GM12878 (cell line): Measurements from ENCODE around the gene MEF2D. TPM values are rescaled to one million over a fixed set of nuclear protein-coding genes. Genes with fewer than 3 reads are reported as not detected.

Experiments
- ATAC-seq: fragments of 200-7000 bp; cut with Tn5 transposase; 3 replicates; pipeline ENCODE4 v1.9.1; 2020; ENCODE audit warnings: mild to moderate bottlenecking, moderate library complexity
- BruUV-seq: library from RNA; stranded (reverse); fragments of 400-500 nt; replicated peaks from 2 replicates; lab custom pipeline; 2021; lab: Mats Ljungman, UMichigan
- CTCF ChIA-PET: fragments of 300-600 bp; sonication (Branson Sonifier 250); formaldehyde crosslinking; extraction: SDS; loops from one replicate; lab custom pipeline; 2021; ENCODE audit warnings: inconsistent platforms; lab: Yijun Ruan, JAX
- POLR2A ChIA-PET: fragments of 350-600 bp; formaldehyde crosslinking; extraction: SDS; loops from one replicate; lab custom pipeline; 2021; ENCODE audit warnings: inconsistent platforms; lab: Charles Lee
- RAD21 ChIA-PET: fragments of 300-600 bp; sonication (Branson Sonifier 250); formaldehyde crosslinking; loops from one replicate; lab custom pipeline; 2023; ENCODE audit warnings: antibody characterized with exemption; ENCODE audit not compliant: unreplicated experiment; lab: Charles Lee
- SMC1A ChIA-PET: fragments of 300-600 bp; sonication (Branson Sonifier 250); formaldehyde crosslinking; loops from one replicate; lab custom pipeline; 2023; ENCODE audit not compliant: unreplicated experiment, uncharacterized antibody; lab: Charles Lee
- DNase-seq: peaks from one replicate; pipeline ENCODE4 v3.0.0-alpha.2; 2011; ENCODE audit warnings: low read depth, low spot score
- FAIRE-seq: peaks from 3 replicates; lab custom pipeline; 2011; peaks lifted over from hg19 to GRCh38; lab: Jason Lieb, UNC
- H2AFZ ChIP-seq: 2 replicates; pipeline ENCODE4 v1.6.0; 2011; ENCODE audit warnings: low read depth, low read length, control low read depth; ENCODE audit not compliant: control insufficient read depth
- H3K27ac ChIP-seq: 2 replicates; pipeline ENCODE4 v1.5.1; 2011; ENCODE audit warnings: control low read depth; ENCODE audit not compliant: control insufficient read depth, insufficient read depth
- H3K27me3 ChIP-seq, 2 experiments: replicated peaks in 1 of 2; 2 replicates each; pipeline versions ENCODE4 v1.6.0 to v1.6.1; 2011; ENCODE audit warnings: low read length in 1 of 2; ENCODE audit not compliant: control insufficient read depth in 2 of 2, insufficient read depth in 2 of 2
- H3K36me3 ChIP-seq, 2 experiments: 2 replicates each; pipeline ENCODE4 v1.5.1; 2011; ENCODE audit warnings: low read length in 1 of 2; ENCODE audit not compliant: control insufficient read depth in 2 of 2, insufficient read depth in 2 of 2
- H3K4me1 ChIP-seq: 2 replicates; pipeline ENCODE4 v1.6.1; 2011; ENCODE audit warnings: mild to moderate bottlenecking, low read length, moderate library complexity, mixed read lengths; ENCODE audit not compliant: control insufficient read depth, insufficient read depth
- H3K4me2 ChIP-seq: 2 replicates; pipeline ENCODE4 v1.6.0; 2011; ENCODE audit warnings: control low read depth; ENCODE audit not compliant: control insufficient read depth, insufficient read depth
- H3K4me3 ChIP-seq: fragments of 200-600 bp; sonication (generic); 2 replicates; pipeline ENCODE4 v1.5.1; 2016
- H3K79me2 ChIP-seq: 2 replicates; pipeline ENCODE4 v1.6.0; 2011; ENCODE audit warnings: low read length; ENCODE audit not compliant: control insufficient read depth, insufficient read depth
- H3K9ac ChIP-seq: 2 replicates; pipeline ENCODE4 v1.8.0; 2011; ENCODE audit warnings: low read length, control low read depth, mixed read lengths; ENCODE audit not compliant: control insufficient read depth, insufficient read depth
- H3K9me3 ChIP-seq: replicated peaks from 3 replicates; pipeline ENCODE4 v1.5.1; 2011; ENCODE audit warnings: mild to moderate bottlenecking, low read length; ENCODE audit not compliant: control insufficient read depth, insufficient read depth
- H4K20me1 ChIP-seq: 2 replicates; pipeline ENCODE4 v1.6.0; 2011; ENCODE audit not compliant: control insufficient read depth, insufficient read depth
- EGR1 ChIP-seq, 2 experiments: IDR thresholded peaks; 1 replicate in 1 of 2; 2 replicates in 1 of 2; pipeline ENCODE4 v1.6.1; 2011 to 2012; ENCODE audit warnings: low read depth in 2 of 2, low read length in 2 of 2, borderline replicate concordance in 1 of 2, mild to moderate bottlenecking in 1 of 2, moderate library complexity in 1 of 2
- IKZF1 ChIP-seq: fragments of 450-650 bp; conservative IDR thresholded peaks from 2 replicates; pipeline ENCODE4 v1.6.1; 2017; ENCODE audit warnings: antibody characterized with exemption, mild to moderate bottlenecking
- KAT2A ChIP-seq: conservative IDR thresholded peaks from 2 replicates; pipeline ENCODE4 v1.6.1; 2011; ENCODE audit warnings: low read depth, low read length; ENCODE audit not compliant: control insufficient read depth
- RELA ChIP-seq: fragments of 450-650 bp; IDR thresholded peaks from 2 replicates; pipeline ENCODE4 v1.8.0; 2014; ENCODE audit warnings: borderline replicate concordance; ENCODE audit not compliant: partially characterized antibody
- SUZ12 ChIP-seq: fragments of 200-600 bp; sonication (generic); IDR thresholded peaks from one replicate; pipeline ENCODE4 v1.6.1; 2018; ENCODE audit warnings: antibody characterized with exemption, mild to moderate bottlenecking; ENCODE audit not compliant: unreplicated experiment
- WGBS: methylation state at CpG from one replicate; pipeline ENCODE4 v1.1.6; 2016; ENCODE audit warnings: low lambda C conversion rate; ENCODE audit not compliant: insufficient replicate concordance, insufficient coverage; ENCODE audit errors: missing lambda C conversion rate; 5-methylcytosine and 5-hydroxymethylcytosine counted together
- in situ Hi-C: fragments of 300-500 bp; cut with MboI; formaldehyde crosslinking; loops from 9 replicates; pipeline ENCODE4 v1.14.3; 2018; ENCODE audit warnings: mixed read lengths
- intact Hi-C: fragments of 100-400 bp; cut with micrococcal nuclease; formaldehyde crosslinking; loops from one replicate; pipeline ENCODE4 v1.14.2; 2022; ENCODE audit not compliant: unreplicated experiment
- polyA plus RNA-seq, 11 experiments: library from polyadenylated mRNA; depleted of rRNA in 4 of 11; unstranded in 6 of 11; stranded (reverse) in 5 of 11; fragments of >200 nt; fragmentation: Nextera tagmentation in 4 of 11; fragmentation: Illumina TruSeq in 1 of 11; extraction: Ambion mirVana in 4 of 11; extraction: Trizol in 1 of 11; gene quantifications; 1 replicate in 1 of 11; 2 replicates in 10 of 11; pipeline versions ENCODE4 v1.2.1 to v1.2.3, GENCODE V29; 2011 to 2016; ENCODE audit warnings: inconsistent platforms in 2 of 11, missing spikeins in 2 of 11, low read depth in 1 of 11
- total RNA-seq, 4 experiments: library from RNA; depleted of rRNA in 3 of 4; stranded (reverse); fragments of >200 nt in 3 of 4; fragmentation: Illumina TruSeq in 1 of 4; extraction: Trizol in 1 of 4; gene quantifications; 2 replicates each; pipeline versions ENCODE4 v1.2.1 to v1.2.3, GENCODE V29; 2013 to 2021
- TF ChIP-seq, protein P1 (sequence below): fragments of 150-350 bp; IDR thresholded peaks from 2 replicates; pipeline ENCODE4 v1.6.1; 2014; ENCODE audit warnings: mild to moderate bottlenecking, low read depth, low read length
- TF ChIP-seq, protein P2 (sequence below): fragments of 450-650 bp; formaldehyde crosslinking; IDR thresholded peaks from 2 replicates; pipeline ENCODE4 v1.5.0; 2022; ENCODE audit warnings: mild to moderate bottlenecking, missing genetic modification characterization
- TF ChIP-seq, protein P3 (sequence below): fragments of 450-650 bp; conservative IDR thresholded peaks from 2 replicates; pipeline ENCODE4 v1.6.1; 2017; ENCODE audit warnings: mild to moderate bottlenecking, moderate library complexity

The MEF2D gene
- total and polyA plus RNA-seq, 10 of the 15 experiments (the other 5 are each of a cell fraction or from before 2014, with no cell fraction given) = 0.61 to 53.0 (median 15.2) TPM

DNA sequence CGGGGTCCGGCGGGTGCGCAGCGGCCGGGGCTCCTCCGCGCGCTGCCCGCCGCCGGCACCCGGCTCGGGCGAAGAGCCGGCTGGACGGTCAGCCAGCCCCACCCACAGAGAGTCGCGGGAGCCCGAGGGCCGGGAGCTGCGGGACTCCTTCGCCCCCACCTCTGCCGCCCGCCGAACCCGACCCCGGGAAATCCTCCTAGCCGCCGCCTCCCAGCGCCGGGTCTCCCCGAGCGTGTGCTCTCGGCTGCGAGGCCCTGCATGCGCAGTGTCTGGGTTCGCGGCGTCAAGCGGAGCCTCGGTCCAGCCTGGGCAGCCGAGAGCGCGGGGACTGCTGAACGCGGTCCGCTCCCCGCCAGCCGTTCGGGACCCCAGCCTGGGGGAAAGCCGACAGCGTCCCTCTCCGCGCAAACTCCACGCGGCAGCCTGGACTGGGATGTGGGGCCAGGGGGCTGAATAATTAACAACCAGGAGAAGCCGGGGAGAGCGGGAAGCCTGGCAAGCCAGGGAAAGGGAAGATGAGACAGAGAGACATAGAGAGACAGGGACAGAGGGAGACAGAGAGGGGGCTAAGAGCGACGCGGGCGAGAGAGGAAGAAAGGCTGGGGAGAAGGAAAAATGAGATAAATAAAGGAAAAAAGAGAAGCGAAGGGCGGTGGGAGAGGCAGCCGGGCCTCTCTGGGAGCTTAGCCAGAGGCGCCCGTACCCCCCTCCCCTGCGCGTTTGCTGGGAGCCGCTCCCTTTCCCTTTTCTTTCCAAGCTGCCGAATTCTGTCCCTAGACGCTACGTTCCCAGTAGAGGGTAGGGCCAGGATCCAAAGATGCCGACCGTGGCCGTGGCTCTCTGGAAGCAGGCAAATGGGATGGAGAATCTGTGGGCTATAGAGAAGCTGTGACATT is 64.2 kb downstream of the MEF2D start:
- Histone ChIP-seq H3K27ac (no peak overlapping the region), H3K4me1 (no peaks in the 10 kb centered on the region; the same call in none of the 2 replicates), H2AFZ (no peak overlapping the region), H3K36me3 (no peaks in the 10 kb centered on the region), H3K9me3 (no peaks in the 10 kb centered on the region), H3K79me2 (no peaks in the 10 kb centered on the region), H3K27me3 (peaks cover 36 to 67% of the 10 kb centered on the region in 2 experiments), H4K20me1 (no peaks in the 10 kb centered on the region; the same call in 1 of the 2 replicates), H3K4me3 (peak overlapping the region; percentile 48; the same call in 1 of the 2 replicates), H3K9ac (no peak overlapping the region), H3K4me2 (peak overlapping the region; percentile 32; the same call in 1 of the 2 replicates)
- ATAC-seq = no peak
- WGBS = 15% methylated on average over 64 of the region's 77 CpGs
- DNase-seq = no peak
- RAD21 ChIA-PET = interaction anchor here (2.1 kb wide), 1 partner anchor 50 kb away, joined by 6 read pairs; no protein-coding TSS in a partner anchor
- BruUV-seq = no TSS peak
- CTCF ChIA-PET = interaction anchor here (0.6 to 1.6 kb wide), 5 partner anchors 10 to 296 kb away, joined by 3 to 10 read pairs (median 5); no protein-coding TSS in a partner anchor
- POLR2A ChIA-PET = interaction anchor here (1.0 kb wide), 1 partner anchor 21 kb away, joined by 3 read pairs; no protein-coding TSS in a partner anchor
- intact Hi-C loops = no loop called here
- FAIRE-seq = no peak
- SMC1A ChIA-PET = interaction anchor here (0.9 kb wide), 1 partner anchor 50 kb away, joined by 3 read pairs; no protein-coding TSS in a partner anchor
- TF ChIP-seq, protein P1, sequence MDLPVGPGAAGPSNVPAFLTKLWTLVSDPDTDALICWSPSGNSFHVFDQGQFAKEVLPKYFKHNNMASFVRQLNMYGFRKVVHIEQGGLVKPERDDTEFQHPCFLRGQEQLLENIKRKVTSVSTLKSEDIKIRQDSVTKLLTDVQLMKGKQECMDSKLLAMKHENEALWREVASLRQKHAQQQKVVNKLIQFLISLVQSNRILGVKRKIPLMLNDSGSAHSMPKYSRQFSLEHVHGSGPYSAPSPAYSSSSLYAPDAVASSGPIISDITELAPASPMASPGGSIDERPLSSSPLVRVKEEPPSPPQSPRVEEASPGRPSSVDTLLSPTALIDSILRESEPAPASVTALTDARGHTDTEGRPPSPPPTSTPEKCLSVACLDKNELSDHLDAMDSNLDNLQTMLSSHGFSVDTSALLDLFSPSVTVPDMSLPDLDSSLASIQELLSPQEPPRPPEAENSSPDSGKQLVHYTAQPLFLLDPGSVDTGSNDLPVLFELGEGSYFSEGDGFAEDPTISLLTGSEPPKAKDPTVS = no peak
- TF ChIP-seq SUZ12 = peak; percentile 98
- TF ChIP-seq RELA = no peak
- no peak for TF ChIP-seq IKZF1
- no peak for TF ChIP-seq KAT2A
- TF ChIP-seq, protein P2, sequence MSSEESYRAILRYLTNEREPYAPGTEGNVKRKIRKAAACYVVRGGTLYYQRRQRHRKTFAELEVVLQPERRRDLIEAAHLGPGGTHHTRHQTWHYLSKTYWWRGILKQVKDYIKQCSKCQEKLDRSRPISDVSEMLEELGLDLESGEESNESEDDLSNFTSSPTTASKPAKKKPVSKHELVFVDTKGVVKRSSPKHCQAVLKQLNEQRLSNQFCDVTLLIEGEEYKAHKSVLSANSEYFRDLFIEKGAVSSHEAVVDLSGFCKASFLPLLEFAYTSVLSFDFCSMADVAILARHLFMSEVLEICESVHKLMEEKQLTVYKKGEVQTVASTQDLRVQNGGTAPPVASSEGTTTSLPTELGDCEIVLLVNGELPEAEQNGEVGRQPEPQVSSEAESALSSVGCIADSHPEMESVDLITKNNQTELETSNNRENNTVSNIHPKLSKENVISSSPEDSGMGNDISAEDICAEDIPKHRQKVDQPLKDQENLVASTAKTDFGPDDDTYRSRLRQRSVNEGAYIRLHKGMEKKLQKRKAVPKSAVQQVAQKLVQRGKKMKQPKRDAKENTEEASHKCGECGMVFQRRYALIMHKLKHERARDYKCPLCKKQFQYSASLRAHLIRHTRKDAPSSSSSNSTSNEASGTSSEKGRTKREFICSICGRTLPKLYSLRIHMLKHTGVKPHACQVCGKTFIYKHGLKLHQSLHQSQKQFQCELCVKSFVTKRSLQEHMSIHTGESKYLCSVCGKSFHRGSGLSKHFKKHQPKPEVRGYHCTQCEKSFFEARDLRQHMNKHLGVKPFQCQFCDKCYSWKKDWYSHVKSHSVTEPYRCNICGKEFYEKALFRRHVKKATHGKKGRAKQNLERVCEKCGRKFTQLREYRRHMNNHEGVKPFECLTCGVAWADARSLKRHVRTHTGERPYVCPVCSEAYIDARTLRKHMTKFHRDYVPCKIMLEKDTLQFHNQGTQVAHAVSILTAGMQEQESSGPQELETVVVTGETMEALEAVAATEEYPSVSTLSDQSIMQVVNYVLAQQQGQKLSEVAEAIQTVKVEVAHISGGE (CRISPR knock-in tag) = no peak
- no peak for TF ChIP-seq EGR1 (IDR thresholded peaks at IDR 0.05; ENCODE audit: borderline replicate concordance in 1 of 2, low read depth in 2 of 2, low read length in 2 of 2)
- TF ChIP-seq, protein P3, sequence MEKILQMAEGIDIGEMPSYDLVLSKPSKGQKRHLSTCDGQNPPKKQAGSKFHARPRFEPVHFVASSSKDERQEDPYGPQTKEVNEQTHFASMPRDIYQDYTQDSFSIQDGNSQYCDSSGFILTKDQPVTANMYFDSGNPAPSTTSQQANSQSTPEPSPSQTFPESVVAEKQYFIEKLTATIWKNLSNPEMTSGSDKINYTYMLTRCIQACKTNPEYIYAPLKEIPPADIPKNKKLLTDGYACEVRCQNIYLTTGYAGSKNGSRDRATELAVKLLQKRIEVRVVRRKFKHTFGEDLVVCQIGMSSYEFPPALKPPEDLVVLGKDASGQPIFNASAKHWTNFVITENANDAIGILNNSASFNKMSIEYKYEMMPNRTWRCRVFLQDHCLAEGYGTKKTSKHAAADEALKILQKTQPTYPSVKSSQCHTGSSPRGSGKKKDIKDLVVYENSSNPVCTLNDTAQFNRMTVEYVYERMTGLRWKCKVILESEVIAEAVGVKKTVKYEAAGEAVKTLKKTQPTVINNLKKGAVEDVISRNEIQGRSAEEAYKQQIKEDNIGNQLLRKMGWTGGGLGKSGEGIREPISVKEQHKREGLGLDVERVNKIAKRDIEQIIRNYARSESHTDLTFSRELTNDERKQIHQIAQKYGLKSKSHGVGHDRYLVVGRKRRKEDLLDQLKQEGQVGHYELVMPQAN = no peak
- TF ChIP-seq, all 136 proteins: peak for 1
- in situ Hi-C loops = no loop called here
